ENCODE measurements around the gene SNX25.

Gene SNX25

GRCh38 chr4:185209031-185209851 lies at the start of gene SNX25:
Gene SNX25 (plus strand): TSS chr4:185209598. CDS start chr4:185209827, 229 bp downstream.
- ChIA-PET POLR2A (interaction anchor here (0.6 to 1.3 kb wide), 3 partner anchors 66 to 217 kb away, joined by 3 to 4 read pairs (median 3); partner anchors contain the start of genes SLC25A4 and UFSP2), CTCF (interaction anchor here (1.2 to 1.4 kb wide), 3 partner anchors 18 to 43 kb away, joined by 3 read pairs; no protein-coding TSS in a partner anchor)
- TF ChIP-seq L3MBTL2 (conservative IDR thresholded peaks at IDR 0.05), result peak; percentile 88
- TF ChIP-seq ARNT (IDR thresholded peaks at IDR 0.05), result peak; percentile 31; the same call in 1 of the 2 replicates
- TF ChIP-seq FOXA1 (IDR thresholded peaks at IDR 0.05), result no peak
- TF ChIP-seq CTBP1 (IDR thresholded peaks at IDR 0.05; ENCODE audit: borderline replicate concordance), result no peak
- no peak for TF ChIP-seq FOXK2 (IDR thresholded peaks at IDR 0.05)
- TF ChIP-seq FOXM1 (IDR thresholded peaks at IDR 0.05; ENCODE audit: borderline replicate concordance), result no peak
- no peak for TF ChIP-seq HDGF (IDR thresholded peaks at IDR 0.05; ENCODE audit: borderline replicate concordance)
- TF ChIP-seq PKNOX1 (IDR thresholded peaks at IDR 0.05), result peak; percentile 95
- peak; percentile 67 for DNase-seq (ENCODE audit: extremely low spot score)

- DNase-seq (ENCODE audit: extremely low spot score), result no peak
- ChIA-PET POLR2A (no interaction called here), CTCF (no interaction called here)
- no peak for TF ChIP-seq NFRKB (IDR thresholded peaks at IDR 0.05)
- no peak for TF ChIP-seq HDGF (IDR thresholded peaks at IDR 0.05; ENCODE audit: borderline replicate concordance)
- no peak for TF ChIP-seq L3MBTL2 (conservative IDR thresholded peaks at IDR 0.05)
- no peak for TF ChIP-seq FOXK2 (IDR thresholded peaks at IDR 0.05)
- TF ChIP-seq TARDBP (IDR thresholded peaks at IDR 0.05), result no peak
- TF ChIP-seq FOXA1 (IDR thresholded peaks at IDR 0.05), result no peak
- no peak for TF ChIP-seq FOXM1 (IDR thresholded peaks at IDR 0.05; ENCODE audit: borderline replicate concordance)
- no peak for TF ChIP-seq PKNOX1 (IDR thresholded peaks at IDR 0.05)
- TF ChIP-seq LEF1 (IDR thresholded peaks at IDR 0.05; ENCODE audit: borderline replicate concordance), result no peak
- no peak for TF ChIP-seq BHLHE40 (IDR thresholded peaks at IDR 0.05; ENCODE audit: borderline replicate concordance)
- no peak for TF ChIP-seq ZNF384 (IDR thresholded peaks at IDR 0.05)
- TF ChIP-seq SP1 (IDR thresholded peaks at IDR 0.05), result no peak
- no peak for TF ChIP-seq CTBP1 (IDR thresholded peaks at IDR 0.05; ENCODE audit: borderline replicate concordance)
- no peak for TF ChIP-seq ARNT (IDR thresholded peaks at IDR 0.05)
- TF ChIP-seq ELF4 (IDR thresholded peaks at IDR 0.05), result no peak
- TF ChIP-seq SUZ12 (IDR thresholded peaks at IDR 0.05), result no peak
Measured at GRCh38 chr4:185165605-185166063, 43.8 kb upstream of the SNX25 start.

GRCh38 chr4:185167234-185167633 lies 42.2 kb upstream of the SNX25 start:
- DNase-seq (ENCODE audit: extremely low spot score), result no peak
- ChIA-PET POLR2A (interaction anchor here (1.7 kb wide), 1 partner anchor 24 kb away, joined by 5 read pairs; the partner anchor contains the start of gene SLC25A4), CTCF (interaction anchor here (0.5 to 2.2 kb wide), 2 partner anchors 17 to 85 kb away, joined by 6 to 7 read pairs; no protein-coding TSS in a partner anchor)
- TF ChIP-seq PKNOX1 (IDR thresholded peaks at IDR 0.05) (no peak), BHLHE40 (IDR thresholded peaks at IDR 0.05; ENCODE audit: borderline replicate concordance) (no peak), FOXA1 (IDR thresholded peaks at IDR 0.05) (no peak), NFRKB (IDR thresholded peaks at IDR 0.05) (no peak), ARNT (IDR thresholded peaks at IDR 0.05) (no peak), HDGF (IDR thresholded peaks at IDR 0.05; ENCODE audit: borderline replicate concordance) (no peak), L3MBTL2 (conservative IDR thresholded peaks at IDR 0.05) (no peak), CTBP1 (IDR thresholded peaks at IDR 0.05; ENCODE audit: borderline replicate concordance) (no peak), TARDBP (IDR thresholded peaks at IDR 0.05) (no peak), ZNF384 (IDR thresholded peaks at IDR 0.05) (no peak), SUZ12 (IDR thresholded peaks at IDR 0.05) (no peak), FOXK2 (IDR thresholded peaks at IDR 0.05) (no peak), ELF4 (IDR thresholded peaks at IDR 0.05) (no peak), FOXM1 (IDR thresholded peaks at IDR 0.05; ENCODE audit: borderline replicate concordance) (no peak), LEF1 (IDR thresholded peaks at IDR 0.05; ENCODE audit: borderline replicate concordance) (no peak), SP1 (IDR thresholded peaks at IDR 0.05) (no peak)

GRCh38 chr4:185171373-185172071 lies 37.9 kb upstream of the SNX25 start:
- ChIA-PET POLR2A (no interaction called here), CTCF (no interaction called here)
- no peak for DNase-seq (ENCODE audit: extremely low spot score)
- no peak for TF ChIP-seq SP1 (IDR thresholded peaks at IDR 0.05)
- TF ChIP-seq TARDBP (IDR thresholded peaks at IDR 0.05), result no peak
- TF ChIP-seq LEF1 (IDR thresholded peaks at IDR 0.05; ENCODE audit: borderline replicate concordance), result no peak
- no peak for TF ChIP-seq FOXA1 (IDR thresholded peaks at IDR 0.05)
- TF ChIP-seq PKNOX1 (IDR thresholded peaks at IDR 0.05), result no peak
- TF ChIP-seq FOXK2 (IDR thresholded peaks at IDR 0.05), result no peak
- no peak for TF ChIP-seq NFRKB (IDR thresholded peaks at IDR 0.05)

- DNase-seq (ENCODE audit: extremely low spot score), result no peak
- ChIA-PET POLR2A (no interaction called here), CTCF (no interaction called here)
- TF ChIP-seq FOXK2 (IDR thresholded peaks at IDR 0.05), result no peak
- no peak for TF ChIP-seq NFRKB (IDR thresholded peaks at IDR 0.05)
- TF ChIP-seq L3MBTL2 (conservative IDR thresholded peaks at IDR 0.05), result no peak
- TF ChIP-seq HDGF (IDR thresholded peaks at IDR 0.05; ENCODE audit: borderline replicate concordance), result no peak
- TF ChIP-seq BHLHE40 (IDR thresholded peaks at IDR 0.05; ENCODE audit: borderline replicate concordance), result no peak
Measured at GRCh38 chr4:185179488-185179887, 29.9 kb upstream of the SNX25 start.

Measured in HEK293T (cell line).